HG03280 (cell line): ENCODE results near the gene VAMP8.
"Not testable (repeated sequence)": the region's sequence is repeated elsewhere in the genome, so short reads cannot be mapped to it uniquely, and the experiment has no call there.

ENCODE experiments used
- ATAC-seq: cut with Tn5 transposase; IDR thresholded peaks from one replicate; pipeline ENCODE4 v1.9.1; 2021; ENCODE audit warnings: mild to moderate bottlenecking, moderate library complexity; ENCODE audit not compliant: unreplicated experiment

The VAMP8 gene

GRCh38 chr2:85547089-85547858 lies 30.1 kb upstream of the VAMP8 start:
- ATAC-seq = no peak

DNA sequence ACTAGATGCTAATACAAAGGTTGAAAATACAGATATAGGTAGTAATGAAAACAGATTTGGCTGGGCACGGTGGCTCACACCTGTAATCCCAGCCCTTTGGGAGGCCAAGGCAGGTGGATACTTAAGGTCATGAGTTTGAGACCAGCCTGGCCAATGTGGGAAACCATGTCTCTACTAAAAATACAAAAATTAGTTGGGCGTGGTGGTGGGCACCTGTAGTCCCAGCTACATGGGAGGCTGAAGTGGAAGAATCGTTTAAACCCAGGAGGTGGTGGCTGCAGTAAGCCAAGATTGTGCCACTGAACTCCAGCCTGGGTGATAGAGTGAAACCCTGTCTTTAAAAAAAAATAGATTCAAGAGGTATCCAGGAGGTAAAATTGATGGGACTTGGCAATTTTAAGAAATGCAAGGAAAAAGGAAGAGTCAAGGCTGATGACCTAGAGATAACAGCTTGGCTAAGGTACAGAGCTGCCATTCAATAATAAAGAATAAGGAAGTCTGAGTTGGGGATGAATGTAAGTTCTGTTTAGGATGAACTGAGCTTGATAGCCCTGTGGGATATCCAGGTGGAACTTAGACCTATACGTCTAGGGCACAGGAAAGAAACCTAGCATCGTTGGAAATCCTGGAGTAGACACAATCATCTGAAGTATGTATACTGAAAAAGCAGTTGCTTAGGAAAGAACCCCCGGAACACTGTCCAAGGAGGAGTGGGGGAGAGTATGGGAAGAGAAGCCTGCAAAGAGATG lies 29.4 kb upstream of the VAMP8 start:
- ATAC-seq = no peak

DNA sequence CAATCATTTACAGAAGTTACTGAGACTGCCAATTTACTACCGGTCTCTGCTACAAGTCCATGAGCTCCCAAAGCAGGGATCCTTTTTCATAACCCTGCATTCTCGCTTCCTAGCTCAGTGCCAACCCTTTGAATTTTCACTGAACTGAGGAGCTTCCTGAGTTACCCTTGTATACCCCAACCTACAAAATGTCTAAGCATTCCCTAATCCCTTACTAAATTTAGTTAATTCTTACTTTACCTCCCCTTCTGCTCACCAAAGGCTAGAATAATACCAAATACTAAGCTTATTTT lies 28.8 kb upstream of the VAMP8 start:
- no peak for ATAC-seq

GRCh38 chr2:85549095-85549494 lies 28.3 kb upstream of the VAMP8 start:
- no peak for ATAC-seq

- ATAC-seq = no peak
Measured at GRCh38 chr2:85549826-85550225, 27.6 kb upstream of the VAMP8 start.

DNA sequence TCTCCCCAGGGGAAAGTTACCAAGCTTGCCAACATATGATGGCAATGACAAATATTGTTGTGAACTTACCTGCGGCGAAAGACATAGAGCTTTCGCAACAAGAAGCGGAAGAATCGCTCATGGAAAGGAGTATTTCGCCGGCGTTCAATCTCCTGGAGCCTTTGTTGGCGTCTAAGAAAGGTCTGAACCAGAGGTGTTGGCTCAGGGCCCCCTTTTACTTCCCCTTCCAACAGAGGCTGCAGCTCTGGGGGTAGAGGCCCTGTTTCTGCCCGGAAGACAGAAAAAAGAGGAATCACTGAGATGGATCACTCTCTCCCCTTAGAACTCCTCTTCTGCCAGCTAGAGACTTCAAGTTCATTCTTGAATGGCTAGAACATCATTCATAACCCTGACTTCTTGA lies 26.9 kb upstream of the VAMP8 start:
- ATAC-seq = no peak

DNA sequence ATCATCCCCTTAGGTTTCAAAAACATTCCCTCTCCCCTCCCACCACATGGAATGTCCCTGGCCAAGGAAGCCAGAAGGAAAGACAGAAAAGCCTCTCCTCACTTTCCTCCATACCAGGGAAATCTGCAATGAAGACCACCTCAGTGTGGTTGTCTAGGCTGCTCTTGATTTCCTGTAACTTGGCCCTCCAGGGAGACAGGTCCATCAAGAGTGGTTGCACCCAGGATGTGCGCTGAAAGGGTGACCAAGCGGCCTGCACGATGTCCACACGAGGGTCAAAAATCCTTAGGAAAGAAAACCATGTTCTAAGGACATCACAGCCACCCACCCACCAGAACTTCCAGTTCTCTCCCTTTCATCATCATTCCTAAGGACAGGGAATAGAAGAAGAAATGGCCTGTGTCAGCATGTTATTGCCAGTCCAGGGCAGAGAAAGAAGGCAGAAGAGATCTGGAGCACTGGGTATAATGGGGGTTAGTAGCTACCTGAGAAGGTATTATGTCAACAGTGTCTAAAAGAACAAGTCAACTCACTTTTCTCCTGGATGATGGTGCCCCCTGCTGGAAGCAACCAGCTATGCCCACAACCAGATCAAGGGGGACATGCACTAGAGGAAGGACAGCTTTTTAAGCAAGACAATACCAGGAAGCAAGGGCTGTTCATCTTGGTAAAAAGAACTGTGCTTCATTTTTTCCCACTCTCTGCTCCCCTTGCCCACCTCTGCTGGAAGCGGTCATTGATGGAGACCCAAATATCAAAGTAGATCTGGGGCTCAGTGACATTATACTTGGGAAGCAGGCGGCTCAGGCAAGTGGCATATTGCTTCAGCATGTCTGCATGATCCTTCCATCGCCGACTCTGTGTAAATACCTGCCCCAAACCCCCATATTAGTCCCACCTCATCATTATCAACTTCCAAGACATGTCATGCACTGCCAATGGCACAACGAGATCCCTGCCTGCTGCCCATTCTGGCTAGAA lies 25.4 kb upstream of the VAMP8 start:
- peak; percentile 71 for ATAC-seq

DNA sequence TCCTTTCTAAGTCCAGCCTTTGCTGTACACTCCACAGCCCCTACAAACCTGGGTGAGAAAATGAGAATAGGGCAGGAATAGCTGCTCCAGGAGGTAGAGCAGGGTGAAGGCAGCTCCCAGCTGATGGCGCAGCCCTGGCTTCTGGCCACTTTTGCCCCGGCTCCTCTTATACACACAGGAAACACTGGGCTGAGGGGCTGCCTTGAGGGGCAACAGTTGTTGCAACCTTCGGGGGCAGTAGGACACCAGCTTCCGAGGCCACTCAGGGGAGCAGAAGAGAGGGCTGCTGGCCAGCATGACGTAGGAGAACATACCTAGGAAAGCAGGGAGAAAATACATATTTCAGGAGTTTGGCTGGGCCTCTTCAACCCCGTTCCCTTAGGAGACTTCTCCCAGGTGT lies 24.2 kb upstream of the VAMP8 start:
- ATAC-seq = no peak

GRCh38 chr2:85554980-85555612 lies 22.3 kb upstream of the VAMP8 start:
- no peak for ATAC-seq

GRCh38 chr2:85557130-85557529 lies 20.3 kb upstream of the VAMP8 start:
- ATAC-seq = no peak

- no peak for ATAC-seq
Measured at GRCh38 chr2:85558160-85558559, 19.2 kb upstream of the VAMP8 start.

- ATAC-seq = not testable (repeated sequence)
Measured at GRCh38 chr2:85560403-85560726, 17.0 kb upstream of the VAMP8 start.

DNA sequence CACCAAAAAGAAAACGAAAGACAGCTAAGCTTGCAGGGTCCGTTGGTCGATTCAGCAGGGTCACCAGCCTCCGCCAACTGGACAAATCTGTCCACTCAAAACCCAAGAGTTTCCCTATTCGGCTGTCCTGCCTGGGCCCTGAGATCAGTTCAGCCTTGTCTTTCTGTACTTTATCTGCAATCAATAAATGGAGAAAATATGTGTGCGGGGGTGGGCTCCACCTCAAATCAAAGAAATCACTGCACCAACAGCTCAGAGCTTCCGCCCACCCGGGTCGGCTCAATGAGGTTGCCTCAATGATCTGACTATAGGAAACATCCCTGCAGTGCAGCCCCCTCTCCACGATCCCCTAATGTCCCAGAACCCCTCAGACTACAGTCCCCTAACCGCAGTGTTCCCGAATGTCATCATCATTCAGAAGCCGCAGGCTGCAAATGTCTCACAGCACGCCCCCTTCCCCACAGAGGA lies 16.5 kb upstream of the VAMP8 start:
- ATAC-seq = peak; percentile 21

- ATAC-seq = peak; percentile 91
Measured at GRCh38 chr2:85561280-85562212, 15.8 kb upstream of the VAMP8 start, which contains the start of gene GGCX. Gene GGCX, minus strand, starts transcription at chr2:85561493. Its CDS starts 65 bp downstream, at chr2:85561428.

DNA sequence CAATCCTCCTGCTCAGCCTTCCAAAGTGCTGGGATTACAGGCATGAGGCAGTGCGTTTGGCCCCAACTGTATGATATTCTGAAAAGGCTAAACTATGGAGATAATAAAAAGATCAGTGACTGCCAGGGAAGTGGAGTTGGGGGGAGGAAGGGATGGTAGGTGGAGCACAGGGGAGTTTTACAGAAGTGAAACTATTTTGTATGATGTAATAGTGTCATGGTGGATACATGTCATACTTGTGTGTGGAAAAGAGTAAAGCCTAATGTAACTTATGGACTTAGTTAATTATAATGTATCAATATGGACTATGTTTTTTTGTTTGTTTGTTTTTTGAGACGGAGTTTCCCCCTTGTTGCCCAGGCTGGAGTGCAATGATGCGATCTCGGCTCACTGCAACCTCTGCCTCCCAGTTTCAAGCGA lies 13.2 kb upstream of the VAMP8 start:
- ATAC-seq = no peak

GRCh38 chr2:85566265-85566664 lies 11.1 kb upstream of the VAMP8 start:
- ATAC-seq = no peak

GRCh38 chr2:85575739-85576138 lies 1.6 kb upstream of the VAMP8 start:
- no peak for ATAC-seq

DNA sequence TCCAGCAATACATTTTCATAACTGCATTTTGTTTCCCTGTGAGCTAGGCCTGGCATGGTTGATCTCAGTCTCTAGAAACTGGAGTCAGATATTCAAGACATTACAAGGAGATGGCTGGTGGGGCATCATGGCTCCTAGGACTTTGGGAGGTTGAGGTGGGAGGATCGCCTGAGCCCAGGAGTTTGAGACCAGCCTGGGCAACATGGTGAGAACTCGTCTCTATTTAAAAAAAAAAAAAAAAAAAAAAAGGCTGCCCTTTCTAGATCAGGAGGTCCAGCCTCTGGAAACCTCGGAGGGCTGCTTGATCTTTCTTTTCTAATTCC lies 362 bp upstream of the VAMP8 start:
- ATAC-seq = no peak

DNA sequence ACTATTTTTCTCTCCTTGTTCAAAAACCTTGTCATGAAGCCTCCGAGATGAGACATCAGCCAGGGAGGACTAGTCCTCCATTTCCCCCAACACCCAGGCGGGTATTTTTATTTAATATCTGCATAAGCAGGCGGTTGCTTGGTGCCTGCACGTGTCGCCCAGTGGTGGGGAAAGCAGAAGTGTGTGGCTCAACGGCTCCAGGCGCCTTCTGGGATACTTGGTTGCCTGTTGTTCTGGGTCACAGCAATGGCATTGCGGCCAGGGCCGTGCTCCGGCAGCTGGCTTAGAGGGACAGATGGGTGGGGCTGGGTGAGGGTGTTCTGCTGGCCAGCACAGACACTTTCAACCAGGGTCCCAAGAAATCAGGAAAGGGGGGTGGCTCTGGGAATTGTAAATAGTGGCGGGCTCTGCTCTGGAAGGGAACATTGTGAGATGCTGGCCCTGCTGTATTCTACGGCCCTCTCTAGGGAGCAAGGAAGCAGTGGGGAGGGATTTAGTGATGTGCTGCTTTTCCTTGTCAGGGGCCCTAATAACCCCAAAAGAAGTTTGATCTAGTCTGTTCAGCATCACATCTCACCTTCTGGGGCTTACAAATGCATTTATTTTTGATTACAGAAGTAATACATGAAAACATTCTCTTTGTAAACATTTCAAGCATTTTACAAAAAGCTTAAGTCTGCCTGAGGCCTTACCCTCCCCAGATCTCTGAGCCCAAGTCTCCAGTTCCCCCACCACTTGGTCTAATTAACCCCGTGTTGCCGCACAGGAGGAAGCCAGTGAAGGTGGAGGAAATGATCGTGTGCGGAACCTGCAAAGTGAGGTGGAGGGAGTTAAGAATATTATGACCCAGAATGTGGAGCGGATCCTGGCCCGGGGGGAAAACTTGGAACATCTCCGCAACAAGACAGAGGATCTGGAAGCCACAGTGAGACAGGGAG lies 1.1 kb downstream of the VAMP8 start:
- ATAC-seq = peak; percentile 44
